Ecto neural progenitor cell (in vitro differentiated cells): ENCODE data around the gene OTOR.

Source experiments
- DNase-seq: peaks from one replicate; pipeline ENCODE4 v3.0.0-alpha.2; 2018; ENCODE audit warnings: low spot score

OTOR gene

GRCh38 chr20:16749573-16749972 lies 1.4 kb downstream of the OTOR start:
- DNase-seq, result no peak

- no peak for DNase-seq
Measured at GRCh38 chr20:16752082-16752481, 3.9 kb downstream of the OTOR start.

DNA sequence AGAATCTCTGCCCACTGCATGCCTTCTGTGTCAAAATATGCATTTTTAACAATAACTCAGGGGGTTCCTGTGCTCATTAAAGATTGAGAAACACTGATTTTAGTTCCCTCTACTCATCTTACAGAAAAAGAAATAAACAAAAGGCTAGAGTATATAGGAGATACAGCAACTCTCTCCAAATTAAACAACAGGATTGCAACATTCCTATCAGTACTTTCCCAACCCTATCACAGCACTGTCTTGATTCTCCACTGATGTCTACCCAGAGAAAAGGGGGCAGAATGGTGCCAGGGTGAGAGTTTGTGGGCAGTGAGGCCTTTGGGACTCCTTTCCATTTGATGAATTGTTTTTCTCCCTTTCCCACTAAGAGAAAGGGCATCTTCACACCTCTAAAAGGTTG lies 4.7 kb downstream of the OTOR start:
- DNase-seq, result no peak

GRCh38 chr20:16758454-16759180 lies 10.5 kb downstream of the OTOR start:
- DNase-seq, result no peak

GRCh38 chr20:16759181-16759563 lies 11.0 kb downstream of the OTOR start:
- DNase-seq, result no peak

DNA sequence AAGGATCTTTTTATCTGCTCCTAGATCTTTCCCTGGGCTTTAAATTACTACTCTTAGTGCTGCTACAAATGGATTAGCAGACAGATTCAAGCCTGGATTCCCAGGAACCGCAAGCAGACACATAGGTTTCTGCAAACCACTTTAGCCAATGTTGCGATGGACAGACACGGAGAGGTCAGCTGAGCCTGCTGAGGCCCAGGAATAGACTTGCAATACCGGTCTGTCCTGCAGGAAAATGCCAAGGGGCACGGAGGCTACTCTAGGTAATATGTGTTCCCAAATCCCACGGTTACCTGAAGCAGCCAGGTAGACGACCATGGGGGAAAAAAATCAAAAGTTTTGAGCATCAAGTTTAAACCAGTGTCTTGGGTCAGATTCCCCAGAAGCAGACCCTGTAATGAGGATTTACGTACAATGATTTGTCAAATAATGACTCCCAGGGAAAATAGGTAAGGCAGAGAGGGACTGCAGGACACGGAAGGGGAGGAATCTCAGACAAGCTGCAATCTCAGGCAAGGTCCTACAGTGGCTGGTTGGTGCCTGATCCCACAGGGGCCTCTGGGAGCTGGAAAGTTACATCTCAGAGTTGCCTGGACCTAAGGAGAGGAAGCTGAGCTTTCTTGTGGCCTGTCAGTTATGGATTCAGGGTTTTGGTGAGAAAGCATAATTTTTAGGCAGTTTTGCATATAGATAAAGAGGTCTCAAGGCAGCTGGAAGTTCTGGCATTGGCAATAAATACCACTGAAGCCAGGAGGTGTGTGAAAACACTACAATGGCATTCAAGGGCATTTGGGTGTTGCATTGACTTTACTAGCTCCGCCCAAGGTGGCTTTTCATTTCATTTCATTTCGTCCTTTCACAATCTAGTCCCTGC lies 12.5 kb downstream of the OTOR start:
- no peak for DNase-seq

DNA sequence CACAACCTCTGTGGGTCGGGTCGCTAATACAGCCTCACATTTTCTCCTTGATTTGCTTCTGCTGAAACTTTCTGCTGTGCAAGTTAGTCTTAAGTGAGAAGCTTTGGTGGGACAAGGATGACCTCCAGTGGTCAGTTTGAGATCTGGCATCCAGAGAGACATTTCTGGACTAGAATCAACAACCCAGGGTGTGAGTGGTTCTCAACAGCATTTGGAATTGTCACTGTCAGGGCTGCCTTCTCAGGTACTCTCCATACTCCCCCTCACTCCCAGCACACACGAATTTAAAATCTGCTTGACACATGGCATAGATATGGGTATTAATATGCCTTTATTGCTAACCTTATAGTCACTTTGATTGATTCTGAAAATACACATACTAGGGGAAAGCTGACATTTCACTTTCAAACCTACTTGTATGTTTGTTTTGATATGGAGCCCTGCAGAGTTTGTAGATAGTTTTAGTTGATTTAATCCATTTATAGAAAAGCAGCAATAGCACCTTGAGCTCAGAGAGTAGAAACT lies 13.2 kb downstream of the OTOR start:
- DNase-seq, result peak; percentile 62

- no peak for DNase-seq
Measured at GRCh38 chr20:16764560-16764959, 16.4 kb downstream of the OTOR start.

DNA sequence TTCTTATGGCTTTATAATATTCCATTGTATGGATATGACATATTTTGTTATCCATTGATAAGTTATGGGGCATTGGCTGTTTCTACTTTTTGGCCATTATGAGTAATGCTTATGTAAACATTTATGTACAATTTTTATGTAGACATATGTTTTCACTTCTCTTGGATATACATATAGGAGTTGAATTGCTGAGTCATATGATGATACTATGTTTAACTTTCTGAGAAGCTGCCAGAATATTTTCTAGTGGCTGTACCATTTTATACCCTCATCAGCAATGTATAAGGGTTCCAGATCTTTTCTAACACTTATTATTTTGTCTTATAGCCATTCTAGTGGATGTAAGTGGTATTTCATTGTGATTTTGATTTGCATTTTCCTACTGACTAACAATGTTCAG lies 23.1 kb downstream of the OTOR start:
- DNase-seq, result no peak

DNA sequence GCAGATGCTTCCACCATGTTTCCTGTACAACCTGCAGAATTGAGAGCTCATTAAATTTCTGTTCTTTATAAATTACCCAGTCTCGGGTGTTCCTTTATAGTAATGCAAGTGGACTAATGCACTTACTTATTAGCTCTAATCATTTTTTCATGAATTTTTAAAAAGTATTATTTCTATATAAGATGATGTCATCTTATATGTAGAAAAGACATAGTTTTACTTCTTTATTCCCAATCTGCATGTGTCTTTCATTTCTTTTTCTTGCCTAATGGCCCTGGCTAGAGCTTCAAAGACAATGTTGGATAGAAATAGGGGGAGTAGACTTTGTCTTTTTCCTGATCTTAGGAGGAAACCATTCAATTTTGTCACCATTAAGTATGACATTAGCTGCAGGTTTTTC lies 27.8 kb downstream of the OTOR start:
- DNase-seq, result no peak

DNA sequence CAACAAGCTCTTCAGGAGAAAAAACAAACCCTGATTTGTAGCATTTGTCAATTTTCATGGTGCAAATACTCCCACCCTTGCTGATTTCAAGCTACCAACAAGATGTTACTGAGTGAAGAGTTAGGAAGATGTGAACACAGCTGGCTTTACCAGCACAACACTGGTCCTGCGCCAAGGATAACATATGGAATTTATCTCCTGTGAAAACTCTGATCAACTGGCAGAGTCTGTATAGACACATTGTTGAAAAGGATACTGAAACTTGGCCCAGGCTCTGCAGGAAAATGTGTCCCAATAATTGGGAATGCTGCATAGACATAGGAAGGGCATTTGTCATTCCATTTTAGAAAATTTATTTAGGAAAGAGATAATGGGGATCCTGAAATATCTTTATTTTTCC lies 29.0 kb downstream of the OTOR start:
- no peak for DNase-seq

GRCh38 chr20:16778159-16778558 lies 30.0 kb downstream of the OTOR start:
- no peak for DNase-seq

- no peak for DNase-seq
Measured at GRCh38 chr20:16781496-16781895, 33.3 kb downstream of the OTOR start.

- no peak for DNase-seq
Measured at GRCh38 chr20:16785226-16785625, 37.1 kb downstream of the OTOR start.
